Esophagus squamous epithelium (tissue), 5 donors: ENCODE measurements around the gene FRRS1L. TPM values are rescaled to one million over a fixed set of nuclear protein-coding genes. Genes with fewer than 3 reads are reported as not detected.

Experiments
- DNase-seq: peaks from one replicate; lab custom pipeline; 2025; lab: John Stamatoyannopoulos, UW
- H3K27ac ChIP-seq, 4 donors: fragments of 200-600 bp; sonication (generic); one replicate each; pipeline ENCODE4 v1.5.1; 2016 to 2019; ENCODE audit warnings: mild to moderate bottlenecking in 1 of 4
- H3K27me3 ChIP-seq, 4 donors: fragments of 200-600 bp; sonication (generic); 1 replicate in 3 of 4; 2 replicates in 1 of 4; pipeline versions ENCODE4 v1.5.1 to v1.6.0; 2017 to 2021; ENCODE audit warnings: antibody characterized with exemption in 1 of 4
- H3K36me3 ChIP-seq, 3 donors: fragments of 200-600 bp; sonication (generic); one replicate each; pipeline ENCODE4 v1.5.1; 2016 to 2019
- H3K4me1 ChIP-seq, 3 donors: fragments of 200-600 bp; sonication (generic); one replicate each; pipeline ENCODE4 v1.5.1; 2017 to 2019
- H3K4me3 ChIP-seq, 4 donors: fragments of 200-600 bp; sonication (generic); 1 replicate in 3 of 4; 2 replicates in 1 of 4; pipeline ENCODE4 v1.5.1; 2016 to 2019; ENCODE audit warnings: mild to moderate bottlenecking in 2 of 4, moderate library complexity in 1 of 4
- H3K9me3 ChIP-seq, 3 donors: fragments of 200-600 bp; sonication (generic); one replicate each; pipeline ENCODE4 v1.5.1; 2016 to 2019
- CTCF ChIP-seq, 6 experiments: fragments of 450-650 bp in 4 of 6; fragments of 200-600 bp in 2 of 6; sonication (generic) in 2 of 6; IDR thresholded peaks; one replicate each; pipeline ENCODE4 v1.5.1; 2016 to 2019; ENCODE audit warnings: antibody characterized with exemption in 6 of 6, mild to moderate bottlenecking in 4 of 6, moderate library complexity in 4 of 6
- POLR2A ChIP-seq, 4 donors: fragments of 450-650 bp; IDR thresholded peaks; one replicate each; pipeline ENCODE4 v1.6.1; 2017; ENCODE audit warnings: antibody characterized with exemption in 4 of 4, mild to moderate bottlenecking in 4 of 4, moderate library complexity in 3 of 4
- WGBS, 2 donors: methylation state at CpG; one replicate each; pipeline ENCODE4 v1.1.5; 2018; 5-methylcytosine and 5-hydroxymethylcytosine counted together
- intact Hi-C: fragments of 100-400 bp; cut with DNase I; formaldehyde crosslinking; loops from one replicate; pipeline ENCODE4 v1.15.0; 2022
- total RNA-seq, 4 donors: library from RNA; depleted of rRNA; stranded (reverse); fragments of >200 nt; gene quantifications; one replicate each; pipeline ENCODE4 v1.1.0, GENCODE V29; 2016
- donor health status: DM: yes; HTN: yes; CAD: no.

The FRRS1L gene
- total RNA-seq, 4 donors from 2014 or later = 0.04 to 1.5 (median 0.12) TPM; not detected in 1

GRCh38 chr9:109159583-109159982 lies 7.5 kb downstream of the FRRS1L start:
- TF ChIP-seq CTCF (IDR thresholded peaks at IDR 0.05) (no peak), POLR2A (IDR thresholded peaks at IDR 0.05) (no peak)
- no peak for DNase-seq
- peaks cover 0 to 12% (median 0%) of the 10 kb centered on the region in 4 donors for H3K27me3 ChIP-seq
- H3K27ac ChIP-seq = no peak overlapping the region
- WGBS, 2 donors = 79 to 85% methylated on average over 2 to 4 of the region's 4 CpGs
- no peaks in the 10 kb centered on the region for H3K4me1 ChIP-seq
- no peaks in the 10 kb centered on the region for H3K36me3 ChIP-seq
- H3K9me3 ChIP-seq = no peaks in the 10 kb centered on the region
- H3K4me3 ChIP-seq = no peak overlapping the region
- intact Hi-C loops = no loop called here

- TF ChIP-seq POLR2A (IDR thresholded peaks at IDR 0.05) (no peak), CTCF (IDR thresholded peaks at IDR 0.05) (no peak)
- no peak for DNase-seq
- Histone ChIP-seq H3K27me3 (peaks cover 0 to 6% (median 0%) of the 10 kb centered on the region in 4 donors), H3K36me3 (no peaks in the 10 kb centered on the region), H3K4me3 (no peak overlapping the region), H3K27ac (no peak overlapping the region), H3K4me1 (no peaks in the 10 kb centered on the region), H3K9me3 (no peaks in the 10 kb centered on the region)
- intact Hi-C loops = no loop called here
Measured at GRCh38 chr9:109158651-109159050, 8.4 kb downstream of the FRRS1L start.

- TF ChIP-seq CTCF (IDR thresholded peaks at IDR 0.05) (no peak), POLR2A (IDR thresholded peaks at IDR 0.05) (no peak)
- DNase-seq = no peak
- no peak overlapping the region for H3K4me3 ChIP-seq
- no peaks in the 10 kb centered on the region for H3K36me3 ChIP-seq
- H3K27me3 ChIP-seq = no peaks in the 10 kb centered on the region
- H3K9me3 ChIP-seq = peaks cover 0 to 7% (median 0%) of the 10 kb centered on the region in 3 donors
- H3K4me1 ChIP-seq = no peaks in the 10 kb centered on the region
- H3K27ac ChIP-seq = no peak overlapping the region
- 76 to 77% methylated on average over 8 of the region's 8 CpGs for WGBS, 2 donors
- intact Hi-C loops = no loop called here
Measured at GRCh38 chr9:109156708-109157107, 10.3 kb downstream of the FRRS1L start.

- Histone ChIP-seq H3K27me3 (no peaks in the 10 kb centered on the region), H3K27ac (no peak overlapping the region), H3K4me3 (no peak overlapping the region), H3K36me3 (no peaks in the 10 kb centered on the region), H3K4me1 (no peaks in the 10 kb centered on the region), H3K9me3 (peaks cover 0 to 7% (median 0%) of the 10 kb centered on the region in 3 donors)
- WGBS, 2 donors = 78 to 100% methylated on average over 1 to 3 of the region's 3 CpGs
- TF ChIP-seq CTCF (IDR thresholded peaks at IDR 0.05) = no peak
- no peak for TF ChIP-seq POLR2A (IDR thresholded peaks at IDR 0.05)
- DNase-seq = no peak
- intact Hi-C loops = no loop called here
Measured at GRCh38 chr9:109150925-109151545, 16.0 kb downstream of the FRRS1L start.

- no peak for DNase-seq
- no peak for TF ChIP-seq CTCF (IDR thresholded peaks at IDR 0.05)
- TF ChIP-seq POLR2A (IDR thresholded peaks at IDR 0.05) = no peak
- 87 to 93% methylated on average over 4 of the region's 4 CpGs for WGBS, 2 donors
- no peaks in the 10 kb centered on the region for H3K27me3 ChIP-seq
- no peaks in the 10 kb centered on the region for H3K4me1 ChIP-seq
- H3K4me3 ChIP-seq = no peak overlapping the region
- H3K36me3 ChIP-seq = no peaks in the 10 kb centered on the region
- intact Hi-C loops = no loop called here
- peaks cover 0 to 7% (median 0%) of the 10 kb centered on the region in 3 donors for H3K9me3 ChIP-seq
- no peak overlapping the region for H3K27ac ChIP-seq
Measured at GRCh38 chr9:109149722-109150121, 17.3 kb downstream of the FRRS1L start.
